ENCODE results near the gene UBP1.

DNA sequence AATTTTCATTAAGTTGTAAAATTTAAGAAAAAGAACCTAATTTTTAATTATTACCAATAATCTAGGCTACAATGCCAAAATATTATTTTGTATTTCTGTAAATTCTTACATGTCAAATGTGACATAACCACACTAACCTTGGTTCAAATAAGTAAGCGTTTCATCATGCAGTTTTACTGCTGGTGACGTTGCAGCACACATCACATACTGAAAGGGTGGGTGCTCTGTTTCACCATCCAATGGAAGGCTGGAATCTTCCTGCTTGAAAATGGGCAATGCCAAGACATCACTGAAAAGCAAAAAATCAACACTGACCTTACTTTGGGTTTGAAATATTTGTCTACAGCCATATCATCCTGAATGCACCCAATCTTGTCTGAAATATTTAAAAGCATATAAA lies 14.8 kb downstream of the UBP1 start:
- TF ChIP-seq EZH2 (IDR thresholded peaks at IDR 0.05; ENCODE audit: low read depth) (no peak), CTCF (conservative IDR thresholded peaks at IDR 0.05) (no peak)

Data from PC-9 (cell line).